BLaER1 (cell line): ENCODE results near the gene LDHD.

Experiments
- H3K27ac ChIP-seq: shearing (Covaris generic); formaldehyde crosslinking; 2 replicates; pipeline ENCODE4 v1.8.1; 2022
- H3K27me3 ChIP-seq: shearing (Covaris generic); formaldehyde crosslinking; 2 replicates; pipeline ENCODE4 v1.8.1; 2022
- H3K36me3 ChIP-seq: shearing (Covaris generic); formaldehyde crosslinking; 2 replicates; pipeline ENCODE4 v1.8.1; 2022
- H3K4me1 ChIP-seq: shearing (Covaris generic); formaldehyde crosslinking; 2 replicates; pipeline ENCODE4 v1.8.1; 2022
- H3K4me2 ChIP-seq: shearing (Covaris generic); formaldehyde crosslinking; 2 replicates; pipeline ENCODE4 v1.8.1; 2022
- H3K4me3 ChIP-seq: shearing (Covaris generic); formaldehyde crosslinking; 2 replicates; pipeline ENCODE4 v1.8.1; 2022
- H3K9ac ChIP-seq: shearing (Covaris generic); formaldehyde crosslinking; 2 replicates; pipeline ENCODE4 v1.8.1; 2022
- H3K9me3 ChIP-seq: shearing (Covaris generic); formaldehyde crosslinking; 2 replicates; pipeline ENCODE4 v1.8.1; 2022
- H4K20me1 ChIP-seq: shearing (Covaris generic); formaldehyde crosslinking; 2 replicates; pipeline ENCODE4 v1.8.1; 2022
- Cebpa-rat ChIP-seq: shearing (Covaris generic); IDR thresholded peaks from 2 replicates; pipeline ENCODE4 v1.8.1; 2022

Gene LDHD

GRCh38 chr16:75100603-75100990, 16.0 kb downstream of the LDHD start:
- peak overlapping the region; percentile 88 for H3K27ac ChIP-seq
- peaks cover 96% of the 10 kb centered on the region for H4K20me1 ChIP-seq
- no peaks in the 10 kb centered on the region for H3K9me3 ChIP-seq
- H3K36me3 ChIP-seq: peaks cover 50% of the 10 kb centered on the region
- peak overlapping the region; percentile 89 for H3K4me2 ChIP-seq
- H3K9ac ChIP-seq: peak overlapping the region; percentile 57; the same call in 1 of the 2 replicates
- TF ChIP-seq Cebpa-rat: no peak
- H3K4me3 ChIP-seq: no peak overlapping the region
- H3K4me1 ChIP-seq: peaks cover 100% of the 10 kb centered on the region
- H3K27me3 ChIP-seq: no peaks in the 10 kb centered on the region

DNA sequence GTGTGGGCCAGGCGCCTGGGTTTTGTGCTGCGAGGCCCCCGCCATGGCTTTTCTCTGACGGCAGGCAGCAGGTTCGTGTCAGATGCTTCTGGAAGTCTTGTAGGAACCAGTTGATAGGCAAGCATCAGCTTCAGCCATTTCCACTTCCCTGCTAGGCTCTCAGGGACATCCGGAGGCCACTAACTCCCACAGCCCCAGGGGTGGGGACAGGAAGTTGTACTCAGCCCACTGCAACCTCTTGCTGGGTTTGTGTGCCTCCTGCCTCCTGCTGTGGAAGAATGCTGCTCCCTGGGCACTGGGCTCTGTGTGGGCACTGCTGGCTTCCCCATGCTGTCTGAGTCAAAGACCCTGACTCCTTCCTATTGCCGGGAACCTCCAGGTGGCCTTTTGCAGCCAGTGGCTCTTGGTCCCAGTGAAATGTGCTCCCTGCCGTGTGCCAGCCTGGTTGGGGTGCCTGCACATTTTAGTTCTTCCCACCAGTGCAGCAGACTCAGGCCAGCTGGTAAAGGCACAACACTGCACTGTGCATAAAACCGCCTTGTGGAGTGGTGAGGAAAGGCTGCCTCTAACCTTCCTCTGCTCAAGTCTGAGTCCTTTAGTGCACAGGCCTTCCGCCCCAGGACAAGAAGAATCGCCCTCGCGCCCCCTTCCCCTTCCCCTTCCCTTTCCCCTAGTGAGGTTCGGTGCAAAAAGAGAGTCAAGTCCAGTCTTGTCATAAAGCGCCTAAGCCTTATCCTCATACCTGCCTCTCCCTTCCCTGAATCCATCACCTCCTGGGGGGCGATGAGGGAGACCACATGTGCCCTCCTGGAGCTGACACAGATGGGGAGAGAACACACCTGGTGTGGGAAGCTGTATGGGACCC, 16.6 kb downstream of the LDHD start:
- no peaks in the 10 kb centered on the region for H3K9me3 ChIP-seq
- H3K4me3 ChIP-seq: peak overlapping the region; percentile 41
- H3K4me1 ChIP-seq: peaks cover 100% of the 10 kb centered on the region
- H3K27ac ChIP-seq: peak overlapping the region; percentile 88
- TF ChIP-seq Cebpa-rat: no peak
- no peaks in the 10 kb centered on the region for H3K27me3 ChIP-seq
- H3K9ac ChIP-seq: peak overlapping the region; percentile 57
- peak overlapping the region; percentile 89 for H3K4me2 ChIP-seq
- peaks cover 96% of the 10 kb centered on the region for H4K20me1 ChIP-seq
- peaks cover 56% of the 10 kb centered on the region for H3K36me3 ChIP-seq

DNA sequence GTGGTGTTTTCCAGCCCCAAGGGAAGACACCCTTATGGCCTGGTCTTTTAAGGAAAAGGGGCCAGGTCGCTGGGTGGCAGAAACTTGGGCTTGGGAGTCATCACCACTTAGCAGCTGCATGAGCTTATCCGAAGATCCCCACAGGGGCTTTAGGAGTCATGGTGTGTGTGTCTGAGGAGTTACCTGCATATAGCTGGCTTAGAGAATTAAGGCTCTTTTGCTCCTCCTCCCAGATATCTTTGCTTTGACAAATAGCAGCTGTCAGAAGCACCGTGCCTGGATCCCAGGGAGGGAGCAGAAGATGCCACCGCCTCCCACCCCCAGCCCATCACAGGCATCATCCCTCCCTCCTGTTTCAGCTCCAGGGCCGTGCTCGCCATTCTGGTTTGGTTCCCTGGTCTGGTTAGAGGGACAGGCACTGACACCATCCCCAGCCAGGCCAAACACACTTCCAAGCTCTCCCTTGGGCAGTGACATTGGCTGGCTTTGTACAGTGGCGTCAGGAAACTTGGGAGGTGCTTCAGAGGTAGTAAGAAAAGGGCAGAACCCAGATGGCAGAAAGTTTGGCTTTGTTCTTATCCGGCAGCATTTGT, 17.4 kb downstream of the LDHD start:
- peaks cover 58% of the 10 kb centered on the region for H3K36me3 ChIP-seq
- peak overlapping the region; percentile 41 for H3K4me3 ChIP-seq
- peaks cover 96% of the 10 kb centered on the region for H4K20me1 ChIP-seq
- no peak for TF ChIP-seq Cebpa-rat
- H3K9me3 ChIP-seq: no peaks in the 10 kb centered on the region
- peak overlapping the region; percentile 88 for H3K27ac ChIP-seq
- H3K27me3 ChIP-seq: no peaks in the 10 kb centered on the region
- peak overlapping the region; percentile 89 for H3K4me2 ChIP-seq
- H3K9ac ChIP-seq: peak overlapping the region; percentile 57
- peaks cover 100% of the 10 kb centered on the region for H3K4me1 ChIP-seq

GRCh38 chr16:75097941-75098901, 18.4 kb downstream of the LDHD start:
- peaks cover 100% of the 10 kb centered on the region for H3K4me1 ChIP-seq
- H3K4me3 ChIP-seq: peak overlapping the region; percentile 12; the same call in 1 of the 2 replicates

DNA sequence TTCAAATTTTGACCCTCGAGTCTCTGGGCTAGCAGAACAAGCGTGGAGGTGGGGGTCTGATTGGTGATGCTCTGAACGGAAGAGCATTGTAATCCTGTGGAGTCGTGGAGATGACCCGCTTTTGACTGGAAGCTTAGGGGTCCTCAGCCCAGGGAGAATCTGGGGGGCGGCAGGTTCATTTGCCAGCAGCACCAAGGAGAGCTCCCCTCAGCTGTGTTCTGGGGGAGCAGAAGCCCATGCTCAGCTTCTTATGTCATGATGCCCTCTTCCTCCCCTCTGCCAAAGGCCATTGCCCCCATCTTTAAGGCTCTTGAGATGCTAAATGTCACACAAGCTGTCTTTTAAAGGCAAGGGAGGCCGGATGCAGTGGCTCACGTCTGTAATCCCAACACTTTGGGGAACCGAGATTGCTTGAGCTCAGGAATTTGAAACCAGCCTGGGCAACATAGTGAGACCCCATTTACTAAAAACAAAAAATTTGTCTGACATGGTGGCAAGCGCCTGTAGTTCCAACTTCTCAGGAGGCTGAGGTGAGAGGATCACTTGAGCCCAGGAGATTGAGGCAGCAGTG, 19.3 kb downstream of the LDHD start:
- H3K4me3 ChIP-seq: 0 out of 2 replicates have a peak overlapping the region, but pooled peaks have one; percentile 12
- peaks cover 67% of the 10 kb centered on the region for H3K36me3 ChIP-seq
- H3K9ac ChIP-seq: peak overlapping the region; percentile 51
- H3K4me2 ChIP-seq: peak overlapping the region; percentile 89
- H3K27me3 ChIP-seq: no peaks in the 10 kb centered on the region
- H3K27ac ChIP-seq: peak overlapping the region; percentile 88
- peaks cover 100% of the 10 kb centered on the region for H4K20me1 ChIP-seq
- no peaks in the 10 kb centered on the region for H3K9me3 ChIP-seq
- H3K4me1 ChIP-seq: peaks cover 100% of the 10 kb centered on the region
- no peak for TF ChIP-seq Cebpa-rat

More at GRCh38 chr16:75097941-75098901, 18.4 kb downstream of the LDHD start:
- H3K4me2 ChIP-seq: peak overlapping the region; percentile 89
- H3K9ac ChIP-seq: peak overlapping the region; percentile 57
- H3K27me3 ChIP-seq: no peaks in the 10 kb centered on the region
- peaks cover 68% of the 10 kb centered on the region for H3K36me3 ChIP-seq
- TF ChIP-seq Cebpa-rat: no peak
- H3K9me3 ChIP-seq: no peaks in the 10 kb centered on the region
- peak overlapping the region; percentile 88 for H3K27ac ChIP-seq
- H4K20me1 ChIP-seq: peaks cover 100% of the 10 kb centered on the region

DNA sequence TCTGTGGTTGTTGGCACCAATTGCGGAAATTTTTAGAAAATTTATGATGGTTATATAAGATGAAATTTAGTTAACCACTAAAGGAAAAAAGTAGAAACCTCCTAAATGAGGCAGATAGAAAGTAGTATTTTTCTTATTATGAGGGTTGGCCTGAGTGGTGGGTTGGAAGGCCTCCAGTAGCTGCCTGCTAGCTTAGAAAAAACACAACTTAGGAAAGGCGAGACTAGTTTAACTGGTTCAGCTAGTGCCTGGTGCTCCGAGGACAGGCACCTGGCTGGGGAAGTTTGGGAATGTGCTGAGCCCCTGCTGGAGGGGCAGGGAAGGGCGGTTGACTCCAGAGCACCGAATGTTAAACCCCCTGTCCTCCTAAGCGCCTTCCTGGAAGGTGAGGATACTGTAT, 19.9 kb downstream of the LDHD start:
- peaks cover 100% of the 10 kb centered on the region for H3K4me1 ChIP-seq
- no peak overlapping the region for H3K4me3 ChIP-seq
- H3K27me3 ChIP-seq: no peaks in the 10 kb centered on the region
- no peaks in the 10 kb centered on the region for H3K9me3 ChIP-seq
- peaks cover 61% of the 10 kb centered on the region for H3K36me3 ChIP-seq
- no peak overlapping the region for H3K9ac ChIP-seq
- peak overlapping the region; percentile 88 for H3K27ac ChIP-seq
- no peak for TF ChIP-seq Cebpa-rat
- peak overlapping the region; percentile 89 for H3K4me2 ChIP-seq
- H4K20me1 ChIP-seq: peaks cover 100% of the 10 kb centered on the region

DNA sequence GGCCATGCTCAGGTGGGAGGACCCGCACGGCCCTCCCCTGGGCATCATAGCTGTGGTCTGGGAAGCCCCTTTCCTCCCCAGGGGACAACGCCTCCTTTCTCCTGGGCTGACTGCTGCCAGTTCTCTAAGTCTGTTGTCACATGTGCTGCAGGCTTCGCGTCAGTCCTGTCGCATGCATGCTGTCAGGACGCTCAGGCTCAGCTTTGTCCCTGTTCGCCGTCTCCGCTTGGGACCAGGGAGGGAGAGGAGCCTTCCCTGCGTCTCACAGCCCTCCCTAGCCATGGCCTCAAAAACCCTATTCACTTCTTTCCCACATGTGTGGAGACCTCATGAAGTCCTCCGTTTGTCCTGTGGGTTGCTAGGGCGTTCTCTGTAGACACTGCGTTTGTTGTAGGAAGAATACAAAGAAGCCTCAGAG, 21.4 kb downstream of the LDHD start:
- H3K4me2 ChIP-seq: peak overlapping the region; percentile 89
- TF ChIP-seq Cebpa-rat: no peak
- no peak overlapping the region for H3K4me3 ChIP-seq
- H3K27ac ChIP-seq: peak overlapping the region; percentile 88
- H4K20me1 ChIP-seq: peaks cover 100% of the 10 kb centered on the region
- peaks cover 99% of the 10 kb centered on the region for H3K4me1 ChIP-seq
- no peaks in the 10 kb centered on the region for H3K9me3 ChIP-seq
- H3K36me3 ChIP-seq: peaks cover 52% of the 10 kb centered on the region
- H3K9ac ChIP-seq: peak overlapping the region; percentile 47; the same call in 1 of the 2 replicates
- no peaks in the 10 kb centered on the region for H3K27me3 ChIP-seq

DNA sequence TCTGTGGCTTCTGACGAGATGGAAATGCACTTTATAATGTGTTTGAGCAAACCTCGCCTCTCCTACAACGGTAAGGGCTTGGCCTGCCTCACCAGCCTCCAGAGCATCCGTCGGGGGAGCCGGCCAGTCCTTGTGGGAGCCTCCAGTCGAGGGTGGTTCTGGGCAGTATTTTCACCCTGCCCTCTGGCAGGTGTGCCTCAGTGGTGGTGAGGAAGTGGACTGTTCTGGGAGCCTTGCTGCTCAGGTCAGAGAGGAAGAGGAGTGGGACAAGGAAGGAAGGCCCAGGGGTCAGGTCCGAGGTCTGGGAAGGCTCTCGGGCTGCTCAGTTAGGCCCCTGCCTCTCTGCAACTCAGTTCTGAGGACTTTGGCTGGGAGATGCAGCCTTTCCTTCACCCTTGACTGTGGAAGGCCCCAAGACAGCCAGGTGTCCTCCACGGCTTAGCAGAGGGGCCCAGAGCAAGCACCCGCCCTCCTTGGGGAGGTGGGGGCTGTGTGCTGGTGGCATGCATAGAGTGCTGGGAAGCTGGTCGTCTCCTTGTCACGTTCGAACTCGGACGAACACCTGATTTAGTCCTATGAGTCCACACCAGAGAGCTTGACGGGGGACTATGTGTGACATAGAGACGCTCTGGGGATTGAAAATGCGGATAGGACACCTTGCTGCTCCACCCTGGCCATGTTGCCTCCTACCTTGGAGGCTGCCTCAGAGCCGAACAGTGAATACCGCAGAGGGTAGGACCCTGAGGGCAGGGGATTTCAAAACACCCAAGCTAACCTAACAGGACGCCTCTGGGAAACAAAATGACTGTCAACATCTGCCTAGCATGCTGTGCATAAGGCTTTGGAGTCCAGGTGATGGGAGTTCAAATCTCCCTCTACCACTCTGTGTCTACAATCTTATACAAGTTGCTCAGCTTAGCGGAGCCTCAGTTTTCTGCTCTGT, 22.7 kb downstream of the LDHD start:
- H3K4me1 ChIP-seq: peaks cover 99% of the 10 kb centered on the region
- no peaks in the 10 kb centered on the region for H3K27me3 ChIP-seq
- H3K36me3 ChIP-seq: peaks cover 65% of the 10 kb centered on the region
- no peak overlapping the region for H3K4me3 ChIP-seq
- no peaks in the 10 kb centered on the region for H3K9me3 ChIP-seq
- peak overlapping the region; percentile 88 for H3K27ac ChIP-seq
- no peak for TF ChIP-seq Cebpa-rat
- no peak overlapping the region for H3K9ac ChIP-seq
- peaks cover 100% of the 10 kb centered on the region for H4K20me1 ChIP-seq
- peak overlapping the region; percentile 89 for H3K4me2 ChIP-seq
